Activated T-cell treated with anti-CD3 and anti-CD28 coated beads, Interleukin-2, amount 50 U/mL, for 4 hours (primary cell): ENCODE measurements around the gene MOB3B. TPM values are rescaled to one million over a fixed set of nuclear protein-coding genes. Genes with fewer than 3 reads are reported as not detected.

Source experiments
- ATAC-seq, 2 donors: fragments of 200-7000 bp; cut with Tn5 transposase; one replicate each; pipeline ENCODE4 v1.10.0; 2021
- DNase-seq: peaks from one replicate; pipeline ENCODE4 v3.0.0-alpha.2; 2020
- H3K27me3 Mint-ChIP-seq: one replicate; pipeline ENCODE4 v1.8.0; 2021; ENCODE audit warnings: low read depth, mixed read lengths
- H3K36me3 Mint-ChIP-seq: one replicate; pipeline ENCODE4 v1.8.0; 2022; ENCODE audit warnings: mixed read lengths; ENCODE audit not compliant: insufficient read depth
- H3K4me1 Mint-ChIP-seq: one replicate; pipeline ENCODE4 v1.8.0; 2021; ENCODE audit warnings: low read depth, mixed read lengths
- H3K4me3 Mint-ChIP-seq: one replicate; pipeline ENCODE4 v1.8.0; 2021; ENCODE audit warnings: mild to moderate bottlenecking, moderate library complexity, mixed read lengths
- H3K9me3 Mint-ChIP-seq: one replicate; pipeline ENCODE4 v1.8.0; 2021; ENCODE audit warnings: mixed read lengths
- total RNA-seq, 3 donors: library from RNA; stranded (reverse); gene quantifications; one replicate each; pipeline ENCODE4 v1.2.1, GENCODE V29; 2021

MOB3B gene
- total RNA-seq, 3 donors from 2014 or later = 0.45 to 0.96 (median 0.57) TPM

- H3K27me3 Mint-ChIP-seq = peaks cover 3% of the 10 kb centered on the region
- H3K4me1 Mint-ChIP-seq = no peaks in the 10 kb centered on the region
- H3K9me3 Mint-ChIP-seq = no peaks in the 10 kb centered on the region
- no peak for DNase-seq
- no peaks in the 10 kb centered on the region for H3K36me3 Mint-ChIP-seq
- no peak overlapping the region for H3K4me3 Mint-ChIP-seq
- no peak for ATAC-seq
Observed at GRCh38 chr9:27303219-27303618, 226.4 kb downstream of the MOB3B start.

- H3K4me1 Mint-ChIP-seq = no peaks in the 10 kb centered on the region
- H3K9me3 Mint-ChIP-seq = no peaks in the 10 kb centered on the region
- H3K4me3 Mint-ChIP-seq = no peak within 1 kb of the TSS
- no peaks in the 10 kb centered on the region for H3K36me3 Mint-ChIP-seq
- peaks cover 8% of the 10 kb centered on the region for H3K27me3 Mint-ChIP-seq
- DNase-seq (no peak), ATAC-seq (no peak)
Observed at GRCh38 chr9:27297050-27297449, 232.6 kb downstream of the MOB3B start, which contains the start of gene EQTN. EQTN (minus strand) TSS chr9:27297150; CDS start chr9:27297055, 95 bp downstream.

GRCh38 chr9:27293996-27294395 lies 235.6 kb downstream of the MOB3B start:
- DNase-seq = no peak
- Mint-ChIP-seq H3K4me1 (no peaks in the 10 kb centered on the region), H3K4me3 (no peak overlapping the region), H3K27me3 (peaks cover 10% of the 10 kb centered on the region), H3K9me3 (no peaks in the 10 kb centered on the region), H3K36me3 (no peaks in the 10 kb centered on the region)
- ATAC-seq = no peak

GRCh38 chr9:27292659-27293405 lies 236.8 kb downstream of the MOB3B start:
- Mint-ChIP-seq H3K4me1 (no peaks in the 10 kb centered on the region), H3K4me3 (no peak overlapping the region), H3K27me3 (peaks cover 12% of the 10 kb centered on the region), H3K36me3 (no peaks in the 10 kb centered on the region), H3K9me3 (no peaks in the 10 kb centered on the region)
- no peak for ATAC-seq
- no peak for DNase-seq

GRCh38 chr9:27291292-27291691 lies 238.3 kb downstream of the MOB3B start:
- peaks cover 10% of the 10 kb centered on the region for H3K27me3 Mint-ChIP-seq
- H3K36me3 Mint-ChIP-seq = no peaks in the 10 kb centered on the region
- no peak overlapping the region for H3K4me3 Mint-ChIP-seq
- no peaks in the 10 kb centered on the region for H3K4me1 Mint-ChIP-seq
- no peaks in the 10 kb centered on the region for H3K9me3 Mint-ChIP-seq
- DNase-seq (no peak), ATAC-seq (no peak)

GRCh38 chr9:27282269-27282668 lies 247.3 kb downstream of the MOB3B start:
- no peak for DNase-seq
- ATAC-seq = no peak
- H3K27me3 Mint-ChIP-seq = peaks cover 9% of the 10 kb centered on the region
- no peaks in the 10 kb centered on the region for H3K4me1 Mint-ChIP-seq
- H3K9me3 Mint-ChIP-seq = no peaks in the 10 kb centered on the region
- H3K4me3 Mint-ChIP-seq = no peak overlapping the region
- H3K36me3 Mint-ChIP-seq = no peaks in the 10 kb centered on the region

GRCh38 chr9:27280860-27281259 lies 248.8 kb downstream of the MOB3B start:
- Mint-ChIP-seq H3K4me1 (peaks cover 3% of the 10 kb centered on the region), H3K36me3 (no peaks in the 10 kb centered on the region), H3K4me3 (no peak overlapping the region), H3K27me3 (peaks cover 9% of the 10 kb centered on the region), H3K9me3 (no peaks in the 10 kb centered on the region)
- DNase-seq (no peak), ATAC-seq (no peak)

- Mint-ChIP-seq H3K27me3 (peaks cover 9% of the 10 kb centered on the region), H3K9me3 (no peaks in the 10 kb centered on the region), H3K4me1 (peaks cover 3% of the 10 kb centered on the region), H3K4me3 (no peak overlapping the region), H3K36me3 (no peaks in the 10 kb centered on the region)
- no peak for ATAC-seq
- no peak for DNase-seq
Observed at GRCh38 chr9:27280249-27280648, 249.4 kb downstream of the MOB3B start.

GRCh38 chr9:27279611-27280010 lies 250.0 kb downstream of the MOB3B start:
- no peaks in the 10 kb centered on the region for H3K9me3 Mint-ChIP-seq
- peaks cover 3% of the 10 kb centered on the region for H3K4me1 Mint-ChIP-seq
- no peaks in the 10 kb centered on the region for H3K36me3 Mint-ChIP-seq
- peaks cover 9% of the 10 kb centered on the region for H3K27me3 Mint-ChIP-seq
- no peak overlapping the region for H3K4me3 Mint-ChIP-seq
- no peak for DNase-seq
- no peak for ATAC-seq

GRCh38 chr9:27278374-27278773 lies 251.2 kb downstream of the MOB3B start:
- Mint-ChIP-seq H3K4me3 (no peak overlapping the region), H3K9me3 (no peaks in the 10 kb centered on the region), H3K36me3 (no peaks in the 10 kb centered on the region), H3K27me3 (peaks cover 7% of the 10 kb centered on the region), H3K4me1 (peaks cover 3% of the 10 kb centered on the region)
- no peak for ATAC-seq
- no peak for DNase-seq

- ATAC-seq (no peak), DNase-seq (no peak)
- Mint-ChIP-seq H3K27me3 (peaks cover 2% of the 10 kb centered on the region), H3K4me1 (peaks cover 3% of the 10 kb centered on the region), H3K36me3 (no peaks in the 10 kb centered on the region), H3K9me3 (no peaks in the 10 kb centered on the region), H3K4me3 (no peak overlapping the region)
Observed at GRCh38 chr9:27276193-27277030, 253.2 kb downstream of the MOB3B start.

Other genes starting within 250 kb of the MOB3B start
- not detected for gene EQTN, start 232.7 kb downstream of the MOB3B start, total RNA-seq
- not detected for gene IFNK, start 5.5 kb downstream of the MOB3B start, total RNA-seq
- 1 to 10 TPM; 4.2 to 7.0 (median 5.0) TPM for gene C9orf72, start 43.7 kb upstream of the MOB3B start, total RNA-seq